Upper lobe of left lung (tissue), 4 donors: ENCODE results near the gene KCNJ11.

Experiments used
- CTCF ChIP-seq, 6 experiments: fragments of 450-650 bp in 4 of 6; fragments of 200-600 bp in 2 of 6; sonication (generic) in 2 of 6; IDR thresholded peaks; one replicate each; pipeline ENCODE4 v1.5.1; 2016 to 2019; ENCODE audit warnings: antibody characterized with exemption in 6 of 6
- EP300 ChIP-seq, 4 donors: sonication (generic); formaldehyde crosslinking; IDR thresholded peaks; one replicate each; pipeline ENCODE4 v1.5.1; 2017; ENCODE audit warnings: antibody characterized with exemption in 4 of 4, control low read depth in 2 of 4
- POLR2A ChIP-seq, 4 donors: fragments of 450-650 bp; IDR thresholded peaks; one replicate each; pipeline ENCODE4 v1.5.1; 2016 to 2017; ENCODE audit warnings: antibody characterized with exemption in 4 of 4, mild to moderate bottlenecking in 2 of 4
- POLR2AphosphoS5 ChIP-seq, 2 donors: sonication (generic); formaldehyde crosslinking; IDR thresholded peaks; one replicate each; pipeline ENCODE4 v1.5.1; 2017; ENCODE audit warnings: antibody characterized with exemption in 2 of 2

GRCh38 chr11:17379383-17380180, 8.9 kb downstream of the KCNJ11 start:
- TF ChIP-seq CTCF (IDR thresholded peaks at IDR 0.05) (no peak), POLR2A (IDR thresholded peaks at IDR 0.05) (no peak), EP300 (IDR thresholded peaks at IDR 0.05) (no peak), POLR2AphosphoS5 (IDR thresholded peaks at IDR 0.05) (no peak)
